Measurements from ENCODE around the gene CDC42EP5.

DNA sequence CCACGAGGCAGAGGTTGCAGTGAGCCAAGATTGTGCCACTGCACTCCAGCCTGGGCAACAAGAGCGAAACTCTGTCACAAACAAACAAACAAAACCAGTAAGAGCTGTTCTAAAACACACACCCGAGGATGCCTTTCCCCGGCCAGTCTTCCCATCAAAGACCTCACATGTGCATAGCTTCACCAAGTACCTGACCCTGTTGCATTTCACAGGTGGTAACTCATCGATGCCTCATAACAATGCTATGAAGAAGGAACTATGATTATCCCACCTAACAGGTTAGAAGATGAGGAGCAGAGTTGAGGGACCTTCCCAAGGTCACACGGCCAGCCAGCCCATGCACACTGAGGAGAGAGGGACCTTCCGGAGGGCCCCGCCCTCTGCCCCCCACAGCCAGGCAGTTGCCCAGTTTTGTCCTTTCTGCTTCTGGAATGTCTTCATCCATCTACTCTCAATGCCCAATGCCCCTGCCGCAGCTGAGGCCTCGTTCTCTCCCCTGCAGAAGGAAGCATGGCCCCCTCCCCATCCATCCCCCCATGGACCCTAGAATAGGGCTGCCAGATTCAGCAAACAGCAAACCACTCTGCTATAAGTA is 40.9 kb downstream of the CDC42EP5 start:
- TF ChIP-seq CTCF (conservative IDR thresholded peaks at IDR 0.05; ENCODE audit: low read length) (no peak), EZH2phosphoT487 (IDR thresholded peaks at IDR 0.05; ENCODE audit: borderline replicate concordance, low read depth, low read length) (no peak)

Measured in OCI-LY7 (cell line).